Naive thymus-derived CD4-positive, alpha-beta T cell (primary cell): ENCODE measurements around the gene PLA2G4A. TPM values are rescaled to one million over a fixed set of nuclear protein-coding genes. Genes with fewer than 3 reads are reported as not detected.

Experiments
- polyA plus RNA-seq, 2 donors: library from polyadenylated mRNA; unstranded; fragments of 300-500 nt; fragmentation: Illumina TruSeq; gene quantifications; one replicate each; pipeline ENCODE4 v1.2.3, GENCODE V29; 2021
- total RNA-seq, 6 experiments: library from RNA in 5 of 6; stranded (reverse) in 5 of 6; gene quantifications; 1 replicate in 5 of 6; 2 replicates in 1 of 6; pipeline ENCODE4 v1.2.3 and lab custom pipeline; 2021 to 2026

PLA2G4A gene
- total and polyA plus RNA-seq, 7 experiments from 2014 or later = 0.13 to 2.8 (median 0.24) TPM; not detected in 4

Other genes with a start within 250 kb of the PLA2G4A start
- 10 to 100 TPM in 2 of 5 experiments, under 1 TPM in 1, not detected in 2; 0.17 to 73.8 (median 21.8) TPM for gene PTGS2, start 148.5 kb upstream of the PLA2G4A start, total RNA-seq
- gene PTGS2, start 148.5 kb upstream of the PLA2G4A start, polyA plus RNA-seq = not detected